ENCODE data around the gene TAAR1.

GRCh38 chr6:132663661-132664060 lies 4.7 kb upstream of the TAAR1 start:
- TF ChIP-seq, protein P1, sequence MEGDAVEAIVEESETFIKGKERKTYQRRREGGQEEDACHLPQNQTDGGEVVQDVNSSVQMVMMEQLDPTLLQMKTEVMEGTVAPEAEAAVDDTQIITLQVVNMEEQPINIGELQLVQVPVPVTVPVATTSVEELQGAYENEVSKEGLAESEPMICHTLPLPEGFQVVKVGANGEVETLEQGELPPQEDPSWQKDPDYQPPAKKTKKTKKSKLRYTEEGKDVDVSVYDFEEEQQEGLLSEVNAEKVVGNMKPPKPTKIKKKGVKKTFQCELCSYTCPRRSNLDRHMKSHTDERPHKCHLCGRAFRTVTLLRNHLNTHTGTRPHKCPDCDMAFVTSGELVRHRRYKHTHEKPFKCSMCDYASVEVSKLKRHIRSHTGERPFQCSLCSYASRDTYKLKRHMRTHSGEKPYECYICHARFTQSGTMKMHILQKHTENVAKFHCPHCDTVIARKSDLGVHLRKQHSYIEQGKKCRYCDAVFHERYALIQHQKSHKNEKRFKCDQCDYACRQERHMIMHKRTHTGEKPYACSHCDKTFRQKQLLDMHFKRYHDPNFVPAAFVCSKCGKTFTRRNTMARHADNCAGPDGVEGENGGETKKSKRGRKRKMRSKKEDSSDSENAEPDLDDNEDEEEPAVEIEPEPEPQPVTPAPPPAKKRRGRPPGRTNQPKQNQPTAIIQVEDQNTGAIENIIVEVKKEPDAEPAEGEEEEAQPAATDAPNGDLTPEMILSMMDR (IDR thresholded peaks at IDR 0.05): no peak
- TF ChIP-seq POLR2A (IDR thresholded peaks at IDR 0.05): no peak
- no peak for TF ChIP-seq POLR2AphosphoS5 (IDR thresholded peaks at IDR 0.05)

Measured in stomach (tissue), 4 donors.